ENCODE measurements around the gene TRIP10.

TRIP10 gene

GRCh38 chr19:6709549-6709948 is 29.9 kb upstream of the TRIP10 start:
- Mint-ChIP-seq H3K36me3 (ENCODE audit: low read depth) (no peaks in the 10 kb centered on the region), H3K9me3 (peaks cover 3% of the 10 kb centered on the region), H3K27ac (no peak overlapping the region), H3K4me3 (no peak overlapping the region), H3K4me1 (no peaks in the 10 kb centered on the region), H3K27me3 (ENCODE audit: low read depth) (peaks cover 64% of the 10 kb centered on the region)
- no peak for TF ChIP-seq CTCF (IDR thresholded peaks at IDR 0.05; ENCODE audit: unreplicated experiment in 3 of 3)

DNA sequence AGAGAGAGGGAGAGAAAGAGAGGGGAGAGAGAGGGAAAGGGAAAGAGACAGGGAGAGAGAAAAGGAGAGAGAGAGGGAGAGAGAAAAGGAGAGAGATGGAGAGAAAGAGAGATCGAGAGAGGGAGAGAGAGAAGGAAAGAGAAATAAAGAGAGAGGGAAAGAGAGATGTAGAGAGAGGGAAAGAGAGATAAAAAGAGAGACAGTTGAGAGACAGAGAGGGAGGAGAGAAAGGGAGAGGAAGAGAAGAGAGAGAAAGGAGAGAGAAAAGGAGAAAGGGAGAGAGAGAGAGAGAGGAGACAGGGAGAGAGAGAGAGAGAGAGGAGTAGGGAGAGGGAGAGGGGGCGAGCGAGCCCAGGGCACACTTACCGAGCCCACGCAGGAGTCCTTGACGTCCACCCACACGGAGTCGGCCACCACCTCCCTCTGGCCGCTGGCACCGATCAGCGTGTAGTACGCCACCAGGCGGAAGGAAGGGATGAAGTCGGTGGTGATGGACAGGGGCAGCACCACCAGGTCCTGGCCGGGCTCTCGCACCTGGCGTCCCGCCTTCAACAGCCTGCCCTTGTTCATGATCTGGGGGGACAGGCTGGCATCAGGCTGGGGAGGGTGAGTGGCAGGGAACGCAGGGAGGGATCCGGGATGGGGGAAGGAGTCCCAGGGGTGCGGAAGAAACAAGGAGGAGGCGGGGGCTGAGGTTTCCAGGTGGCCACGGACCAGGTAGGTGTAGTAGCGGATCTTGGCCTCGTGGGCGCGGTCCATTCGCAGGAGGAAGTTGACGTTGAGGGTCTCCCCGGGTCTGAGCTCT is 29.0 kb upstream of the TRIP10 start:
- Mint-ChIP-seq H3K4me1 (no peaks in the 10 kb centered on the region), H3K27me3 (ENCODE audit: low read depth) (peaks cover 64% of the 10 kb centered on the region), H3K4me3 (no peak overlapping the region), H3K9me3 (peaks cover 3% of the 10 kb centered on the region), H3K27ac (no peak overlapping the region), H3K36me3 (ENCODE audit: low read depth) (no peaks in the 10 kb centered on the region)
- TF ChIP-seq CTCF (IDR thresholded peaks at IDR 0.05; ENCODE audit: unreplicated experiment in 3 of 3): no peak

GRCh38 chr19:6711078-6711361 is 28.5 kb upstream of the TRIP10 start:
- no peaks in the 10 kb centered on the region for H3K36me3 Mint-ChIP-seq (ENCODE audit: low read depth)
- peaks cover 64% of the 10 kb centered on the region for H3K27me3 Mint-ChIP-seq (ENCODE audit: low read depth)
- no peak overlapping the region for H3K27ac Mint-ChIP-seq
- H3K9me3 Mint-ChIP-seq: peaks cover 3% of the 10 kb centered on the region
- no peak for TF ChIP-seq CTCF (IDR thresholded peaks at IDR 0.05; ENCODE audit: unreplicated experiment in 3 of 3)
- H3K4me3 Mint-ChIP-seq: no peak overlapping the region
- no peaks in the 10 kb centered on the region for H3K4me1 Mint-ChIP-seq

GRCh38 chr19:6711605-6712004 is 27.9 kb upstream of the TRIP10 start:
- H3K36me3 Mint-ChIP-seq (ENCODE audit: low read depth): no peaks in the 10 kb centered on the region
- peaks cover 65% of the 10 kb centered on the region for H3K27me3 Mint-ChIP-seq (ENCODE audit: low read depth)
- no peak overlapping the region for H3K27ac Mint-ChIP-seq
- no peak overlapping the region for H3K4me3 Mint-ChIP-seq
- no peaks in the 10 kb centered on the region for H3K4me1 Mint-ChIP-seq
- H3K9me3 Mint-ChIP-seq: peaks cover 3% of the 10 kb centered on the region
- no peak for TF ChIP-seq CTCF (IDR thresholded peaks at IDR 0.05; ENCODE audit: unreplicated experiment in 3 of 3)

DNA sequence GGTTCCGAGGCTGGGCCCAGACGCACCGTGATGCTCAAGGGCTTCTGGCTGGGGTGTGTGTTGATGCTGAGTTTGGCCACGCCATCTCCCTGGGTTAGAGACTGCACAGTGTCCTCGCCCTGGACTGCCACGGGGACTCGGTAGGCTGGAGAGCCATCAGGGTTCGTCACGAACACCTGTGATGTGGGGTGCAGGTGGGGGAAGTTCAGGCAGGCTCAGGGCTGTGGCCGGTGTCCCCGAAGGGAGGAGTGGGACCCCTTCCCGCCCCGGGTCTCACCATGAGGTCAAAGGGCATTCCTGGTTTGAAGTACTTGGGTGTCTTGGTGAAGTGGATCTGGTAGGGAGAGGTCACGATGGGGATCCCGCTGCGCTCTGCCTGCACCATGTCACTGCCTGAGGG is 27.2 kb upstream of the TRIP10 start:
- Mint-ChIP-seq H3K9me3 (peaks cover 3% of the 10 kb centered on the region), H3K27me3 (ENCODE audit: low read depth) (peaks cover 66% of the 10 kb centered on the region), H3K4me1 (no peaks in the 10 kb centered on the region), H3K36me3 (ENCODE audit: low read depth) (peaks cover under 1% of the 10 kb centered on the region), H3K27ac (no peak overlapping the region), H3K4me3 (no peak overlapping the region)
- no peak for TF ChIP-seq CTCF (IDR thresholded peaks at IDR 0.05; ENCODE audit: unreplicated experiment in 3 of 3)

All from nephron (organoid).